ENCODE measurements around the gene KLHL29.

DNA sequence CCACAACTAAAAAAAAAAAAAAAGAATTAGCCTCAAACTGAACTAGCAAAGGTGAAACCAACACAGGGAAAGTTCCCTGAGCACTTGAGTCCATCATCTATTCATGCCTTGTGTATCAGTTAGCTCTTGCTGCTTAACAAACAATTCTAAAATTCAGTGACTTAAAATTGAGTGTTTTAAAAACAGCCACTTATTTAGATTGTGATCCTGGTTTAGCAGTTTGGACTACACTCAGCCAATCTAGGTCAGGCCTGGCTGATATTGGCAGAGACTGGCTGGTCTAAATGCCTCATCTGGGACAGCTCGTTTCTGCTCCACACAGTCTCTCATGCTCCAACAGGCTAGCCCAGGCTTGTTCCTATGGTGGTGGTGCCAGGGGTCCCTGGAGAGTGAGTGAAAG is 294.1 kb downstream of the KLHL29 start:
- TF ChIP-seq, protein P1, sequence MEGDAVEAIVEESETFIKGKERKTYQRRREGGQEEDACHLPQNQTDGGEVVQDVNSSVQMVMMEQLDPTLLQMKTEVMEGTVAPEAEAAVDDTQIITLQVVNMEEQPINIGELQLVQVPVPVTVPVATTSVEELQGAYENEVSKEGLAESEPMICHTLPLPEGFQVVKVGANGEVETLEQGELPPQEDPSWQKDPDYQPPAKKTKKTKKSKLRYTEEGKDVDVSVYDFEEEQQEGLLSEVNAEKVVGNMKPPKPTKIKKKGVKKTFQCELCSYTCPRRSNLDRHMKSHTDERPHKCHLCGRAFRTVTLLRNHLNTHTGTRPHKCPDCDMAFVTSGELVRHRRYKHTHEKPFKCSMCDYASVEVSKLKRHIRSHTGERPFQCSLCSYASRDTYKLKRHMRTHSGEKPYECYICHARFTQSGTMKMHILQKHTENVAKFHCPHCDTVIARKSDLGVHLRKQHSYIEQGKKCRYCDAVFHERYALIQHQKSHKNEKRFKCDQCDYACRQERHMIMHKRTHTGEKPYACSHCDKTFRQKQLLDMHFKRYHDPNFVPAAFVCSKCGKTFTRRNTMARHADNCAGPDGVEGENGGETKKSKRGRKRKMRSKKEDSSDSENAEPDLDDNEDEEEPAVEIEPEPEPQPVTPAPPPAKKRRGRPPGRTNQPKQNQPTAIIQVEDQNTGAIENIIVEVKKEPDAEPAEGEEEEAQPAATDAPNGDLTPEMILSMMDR (IDR thresholded peaks at IDR 0.05; ENCODE audit: poor library complexity, severe bottlenecking), result no peak
- no peak for TF ChIP-seq POLR2AphosphoS5 (IDR thresholded peaks at IDR 0.05)
- no peak for TF ChIP-seq EP300 (conservative IDR thresholded peaks at IDR 0.05; ENCODE audit: poor library complexity, severe bottlenecking)
- TF ChIP-seq EZH2 (IDR thresholded peaks at IDR 0.05; ENCODE audit: borderline replicate concordance, insufficient read depth, low read length, poor library complexity, severe bottlenecking), result no peak
- no peak for TF ChIP-seq TAF1 (IDR thresholded peaks at IDR 0.05; ENCODE audit: low read depth)
- TF ChIP-seq RAD21 (conservative IDR thresholded peaks at IDR 0.05), result no peak
- TF ChIP-seq, protein P2, sequence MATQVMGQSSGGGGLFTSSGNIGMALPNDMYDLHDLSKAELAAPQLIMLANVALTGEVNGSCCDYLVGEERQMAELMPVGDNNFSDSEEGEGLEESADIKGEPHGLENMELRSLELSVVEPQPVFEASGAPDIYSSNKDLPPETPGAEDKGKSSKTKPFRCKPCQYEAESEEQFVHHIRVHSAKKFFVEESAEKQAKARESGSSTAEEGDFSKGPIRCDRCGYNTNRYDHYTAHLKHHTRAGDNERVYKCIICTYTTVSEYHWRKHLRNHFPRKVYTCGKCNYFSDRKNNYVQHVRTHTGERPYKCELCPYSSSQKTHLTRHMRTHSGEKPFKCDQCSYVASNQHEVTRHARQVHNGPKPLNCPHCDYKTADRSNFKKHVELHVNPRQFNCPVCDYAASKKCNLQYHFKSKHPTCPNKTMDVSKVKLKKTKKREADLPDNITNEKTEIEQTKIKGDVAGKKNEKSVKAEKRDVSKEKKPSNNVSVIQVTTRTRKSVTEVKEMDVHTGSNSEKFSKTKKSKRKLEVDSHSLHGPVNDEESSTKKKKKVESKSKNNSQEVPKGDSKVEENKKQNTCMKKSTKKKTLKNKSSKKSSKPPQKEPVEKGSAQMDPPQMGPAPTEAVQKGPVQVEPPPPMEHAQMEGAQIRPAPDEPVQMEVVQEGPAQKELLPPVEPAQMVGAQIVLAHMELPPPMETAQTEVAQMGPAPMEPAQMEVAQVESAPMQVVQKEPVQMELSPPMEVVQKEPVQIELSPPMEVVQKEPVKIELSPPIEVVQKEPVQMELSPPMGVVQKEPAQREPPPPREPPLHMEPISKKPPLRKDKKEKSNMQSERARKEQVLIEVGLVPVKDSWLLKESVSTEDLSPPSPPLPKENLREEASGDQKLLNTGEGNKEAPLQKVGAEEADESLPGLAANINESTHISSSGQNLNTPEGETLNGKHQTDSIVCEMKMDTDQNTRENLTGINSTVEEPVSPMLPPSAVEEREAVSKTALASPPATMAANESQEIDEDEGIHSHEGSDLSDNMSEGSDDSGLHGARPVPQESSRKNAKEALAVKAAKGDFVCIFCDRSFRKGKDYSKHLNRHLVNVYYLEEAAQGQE (IDR thresholded peaks at IDR 0.05; ENCODE audit: borderline replicate concordance), result no peak
- no peak for TF ChIP-seq SMC3 (conservative IDR thresholded peaks at IDR 0.05; ENCODE audit: poor library complexity)
- TF ChIP-seq MXI1 (conservative IDR thresholded peaks at IDR 0.05; ENCODE audit: poor library complexity, severe bottlenecking), result no peak
